ENCODE data around the gene KIAA1328.

- no peak for TF ChIP-seq POLR2AphosphoS5 (IDR thresholded peaks at IDR 0.05; ENCODE audit: insufficient read depth in 1 of 2, low read depth in 1 of 2)
- TF ChIP-seq CTCF (IDR thresholded peaks at IDR 0.05), result no peak
Measured at GRCh38 chr18:37261988-37262387, 433.1 kb downstream of the KIAA1328 start.

Measured in vagina (tissue), 2 donors.